PC-3 (cell line): ENCODE data around the gene DLGAP1.

Experiments used
- CTCF ChIP-seq: fragments of 300-600 bp; sonication (generic); conservative IDR thresholded peaks from 2 replicates; pipeline ENCODE4 v1.5.1; 2017; ENCODE audit warnings: antibody characterized with exemption, low read depth, mild to moderate bottlenecking, low read length
- EZH2phosphoT487 ChIP-seq: fragments of 300-600 bp; sonication (generic); IDR thresholded peaks from 2 replicates; pipeline ENCODE4 v1.6.1; 2018; ENCODE audit warnings: mild to moderate bottlenecking, antibody characterized with exemption, low read length, borderline replicate concordance

GRCh38 chr18:3604235-3604497 is 850.9 kb downstream of the DLGAP1 start:
- TF ChIP-seq CTCF (no peak), EZH2phosphoT487 (no peak)
